GM12878 (cell line): ENCODE data around the gene ACACA. TPM values are rescaled to one million over a fixed set of nuclear protein-coding genes. Genes with fewer than 3 reads are reported as not detected.
A peak's percentile ranks its signal among the peaks of the same experiment; 100 is the strongest.

Source experiments
- ATAC-seq: fragments of 200-7000 bp; cut with Tn5 transposase; 3 replicates; pipeline ENCODE4 v1.9.1; 2020; ENCODE audit warnings: mild to moderate bottlenecking, moderate library complexity
- BruUV-seq: library from RNA; stranded (reverse); fragments of 400-500 nt; replicated peaks from 2 replicates; lab custom pipeline; 2021; lab: Mats Ljungman, UMichigan
- CTCF ChIA-PET: fragments of 300-600 bp; sonication (Branson Sonifier 250); formaldehyde crosslinking; extraction: SDS; loops from one replicate; lab custom pipeline; 2021; ENCODE audit warnings: inconsistent platforms; lab: Yijun Ruan, JAX
- POLR2A ChIA-PET: fragments of 350-600 bp; formaldehyde crosslinking; extraction: SDS; loops from one replicate; lab custom pipeline; 2021; ENCODE audit warnings: inconsistent platforms; lab: Charles Lee
- RAD21 ChIA-PET: fragments of 300-600 bp; sonication (Branson Sonifier 250); formaldehyde crosslinking; loops from one replicate; lab custom pipeline; 2023; ENCODE audit warnings: antibody characterized with exemption; ENCODE audit not compliant: unreplicated experiment; lab: Charles Lee
- SMC1A ChIA-PET: fragments of 300-600 bp; sonication (Branson Sonifier 250); formaldehyde crosslinking; loops from one replicate; lab custom pipeline; 2023; ENCODE audit not compliant: unreplicated experiment, uncharacterized antibody; lab: Charles Lee
- DNase-seq: peaks from one replicate; pipeline ENCODE4 v3.0.0-alpha.2; 2011; ENCODE audit warnings: low read depth, low spot score
- FAIRE-seq: peaks from 3 replicates; lab custom pipeline; 2011; peaks lifted over from hg19 to GRCh38; lab: Jason Lieb, UNC
- H2AFZ ChIP-seq: 2 replicates; pipeline ENCODE4 v1.6.0; 2011; ENCODE audit warnings: low read depth, low read length, control low read depth; ENCODE audit not compliant: control insufficient read depth
- H3K27ac ChIP-seq: 2 replicates; pipeline ENCODE4 v1.5.1; 2011; ENCODE audit warnings: control low read depth; ENCODE audit not compliant: control insufficient read depth, insufficient read depth
- H3K27me3 ChIP-seq, 2 experiments: replicated peaks in 1 of 2; 2 replicates each; pipeline versions ENCODE4 v1.6.0 to v1.6.1; 2011; ENCODE audit warnings: low read length in 1 of 2; ENCODE audit not compliant: control insufficient read depth in 2 of 2, insufficient read depth in 2 of 2
- H3K36me3 ChIP-seq, 2 experiments: 2 replicates each; pipeline ENCODE4 v1.5.1; 2011; ENCODE audit warnings: low read length in 1 of 2; ENCODE audit not compliant: control insufficient read depth in 2 of 2, insufficient read depth in 2 of 2
- H3K4me1 ChIP-seq: 2 replicates; pipeline ENCODE4 v1.6.1; 2011; ENCODE audit warnings: mild to moderate bottlenecking, low read length, moderate library complexity, mixed read lengths; ENCODE audit not compliant: control insufficient read depth, insufficient read depth
- H3K4me2 ChIP-seq: 2 replicates; pipeline ENCODE4 v1.6.0; 2011; ENCODE audit warnings: control low read depth; ENCODE audit not compliant: control insufficient read depth, insufficient read depth
- H3K4me3 ChIP-seq: fragments of 200-600 bp; sonication (generic); 2 replicates; pipeline ENCODE4 v1.5.1; 2016
- H3K79me2 ChIP-seq: 2 replicates; pipeline ENCODE4 v1.6.0; 2011; ENCODE audit warnings: low read length; ENCODE audit not compliant: control insufficient read depth, insufficient read depth
- H3K9ac ChIP-seq: 2 replicates; pipeline ENCODE4 v1.8.0; 2011; ENCODE audit warnings: low read length, control low read depth, mixed read lengths; ENCODE audit not compliant: control insufficient read depth, insufficient read depth
- H3K9me3 ChIP-seq: replicated peaks from 3 replicates; pipeline ENCODE4 v1.5.1; 2011; ENCODE audit warnings: mild to moderate bottlenecking, low read length; ENCODE audit not compliant: control insufficient read depth, insufficient read depth
- H4K20me1 ChIP-seq: 2 replicates; pipeline ENCODE4 v1.6.0; 2011; ENCODE audit not compliant: control insufficient read depth, insufficient read depth
- CHD2 ChIP-seq: IDR thresholded peaks from 2 replicates; pipeline ENCODE4 v1.6.1; 2011; ENCODE audit warnings: low read depth, low read length, improper control_type of control experiment, borderline replicate concordance
- CHD4 ChIP-seq: fragments of 200-600 bp; sonication (generic); IDR thresholded peaks from 2 replicates; pipeline ENCODE4 v1.6.1; 2016; ENCODE audit warnings: mild to moderate bottlenecking
- CTCF ChIP-seq, 3 experiments: IDR thresholded peaks in 2 of 3; conservative IDR thresholded peaks in 1 of 3; 2 replicates each; pipeline ENCODE4 v1.5.1; 2011; ENCODE audit warnings: low read depth in 3 of 3, low read length in 3 of 3, mild to moderate bottlenecking in 3 of 3, control low read depth in 2 of 3, moderate library complexity in 2 of 3, inconsistent platforms in 1 of 3, mixed read lengths in 1 of 3; ENCODE audit not compliant: control insufficient read depth in 2 of 3, insufficient read depth in 1 of 3; ENCODE audit errors: extremely low read depth in 1 of 3
- FOS ChIP-seq: IDR thresholded peaks from 3 replicates; pipeline ENCODE4 v1.6.1; 2011; ENCODE audit warnings: borderline replicate concordance; ENCODE audit not compliant: insufficient read length; ENCODE audit errors: extremely low read depth
- MLLT1 ChIP-seq: fragments of 450-650 bp; IDR thresholded peaks from 2 replicates; pipeline ENCODE4 v1.6.1; 2016; ENCODE audit warnings: mild to moderate bottlenecking
- PKNOX1 ChIP-seq: fragments of 450-650 bp; IDR thresholded peaks from 2 replicates; pipeline ENCODE4 v1.6.1; 2016; ENCODE audit warnings: mild to moderate bottlenecking
- POU2F2 ChIP-seq: IDR thresholded peaks from 3 replicates; pipeline ENCODE4 v1.6.1; 2011; ENCODE audit warnings: low read depth, mild to moderate bottlenecking, low read length, borderline replicate concordance
- PRDM15 ChIP-seq: fragments of 450-650 bp; formaldehyde crosslinking; IDR thresholded peaks from 2 replicates; pipeline ENCODE4 v1.4.0; 2020; ENCODE audit warnings: mild to moderate bottlenecking, moderate library complexity
- SMC3 ChIP-seq: IDR thresholded peaks from 2 replicates; pipeline ENCODE4 v1.6.1; 2011; ENCODE audit warnings: low read length, improper control_type of control experiment, borderline replicate concordance
- SUPT20H ChIP-seq: IDR thresholded peaks from 2 replicates; pipeline ENCODE4 v1.6.1; 2011; ENCODE audit warnings: low read depth, mild to moderate bottlenecking, low read length, moderate library complexity, borderline replicate concordance; ENCODE audit not compliant: control insufficient read depth
- USF1 ChIP-seq: IDR thresholded peaks from 2 replicates; pipeline ENCODE4 v1.6.1; 2011; ENCODE audit warnings: borderline replicate concordance, low read depth, mild to moderate bottlenecking, moderate library complexity, mixed read lengths, low read length; ENCODE audit not compliant: insufficient read depth; ENCODE audit errors: extremely low read length
- ZBED1 ChIP-seq: IDR thresholded peaks from 2 replicates; pipeline ENCODE4 v1.6.1; 2016; ENCODE audit warnings: borderline replicate concordance
- WGBS: methylation state at CpG from one replicate; pipeline ENCODE4 v1.1.6; 2016; ENCODE audit warnings: low lambda C conversion rate; ENCODE audit not compliant: insufficient replicate concordance, insufficient coverage; ENCODE audit errors: missing lambda C conversion rate; 5-methylcytosine and 5-hydroxymethylcytosine counted together
- in situ Hi-C: fragments of 300-500 bp; cut with MboI; formaldehyde crosslinking; loops from 9 replicates; pipeline ENCODE4 v1.14.3; 2018; ENCODE audit warnings: mixed read lengths
- intact Hi-C: fragments of 100-400 bp; cut with micrococcal nuclease; formaldehyde crosslinking; loops from one replicate; pipeline ENCODE4 v1.14.2; 2022; ENCODE audit not compliant: unreplicated experiment
- polyA plus RNA-seq, 11 experiments: library from polyadenylated mRNA; depleted of rRNA in 4 of 11; unstranded in 6 of 11; stranded (reverse) in 5 of 11; fragments of >200 nt; fragmentation: Nextera tagmentation in 4 of 11; fragmentation: Illumina TruSeq in 1 of 11; extraction: Ambion mirVana in 4 of 11; extraction: Trizol in 1 of 11; gene quantifications; 1 replicate in 1 of 11; 2 replicates in 10 of 11; pipeline versions ENCODE4 v1.2.1 to v1.2.3, GENCODE V29; 2011 to 2016; ENCODE audit warnings: inconsistent platforms in 2 of 11, missing spikeins in 2 of 11, low read depth in 1 of 11
- total RNA-seq, 4 experiments: library from RNA; depleted of rRNA in 3 of 4; stranded (reverse); fragments of >200 nt in 3 of 4; fragmentation: Illumina TruSeq in 1 of 4; extraction: Trizol in 1 of 4; gene quantifications; 2 replicates each; pipeline versions ENCODE4 v1.2.1 to v1.2.3, GENCODE V29; 2013 to 2021

ACACA gene
- total and polyA plus RNA-seq, 10 of the 15 experiments (the other 5 are each of a cell fraction or from before 2014, with no cell fraction given), result 12.9 to 74.2 (median 32.0) TPM

GRCh38 chr17:37047631-37048104 is 359.0 kb downstream of the ACACA start:
- no peaks in the 10 kb centered on the region for H3K79me2 ChIP-seq
- H3K27me3 ChIP-seq, result no peaks in the 10 kb centered on the region
- no peak overlapping the region for H2AFZ ChIP-seq
- CTCF ChIA-PET, result interaction anchor here (0.6 to 7.0 kb wide), 59 partner anchors 9 to 562 kb away, joined by 3 to 76 read pairs (median 4); partner anchors contain the start of genes AATF and MRM1
- 4% methylated on average over 9 of the region's 9 CpGs for WGBS
- intact Hi-C loops (loop anchor here (1.0 kb wide), 1 partner anchor 418 kb away; no protein-coding TSS in a partner anchor), in situ Hi-C loops (no loop called here)
- BruUV-seq, result no TSS peak
- ATAC-seq, result peak; percentile 95
- no peak overlapping the region for H3K9ac ChIP-seq
- SMC1A ChIA-PET, result interaction anchor here (0.7 to 2.8 kb wide), 18 partner anchors 9 to 445 kb away, joined by 3 to 29 read pairs (median 4); partner anchors contain the start of gene MRM1
- peaks cover 12 to 20% of the 10 kb centered on the region in 2 experiments; a peak in 3 of 4 replicates for H3K36me3 ChIP-seq
- no peak overlapping the region for H3K4me3 ChIP-seq
- RAD21 ChIA-PET, result interaction anchor here (0.6 to 4.8 kb wide), 12 partner anchors 10 to 517 kb away, joined by 3 to 34 read pairs (median 4); partner anchors contain the start of gene MRM1
- no peaks in the 10 kb centered on the region for H3K9me3 ChIP-seq
- no peaks in the 10 kb centered on the region for H3K4me1 ChIP-seq
- POLR2A ChIA-PET, result interaction anchor here (0.6 to 1.3 kb wide), 3 partner anchors 8 to 446 kb away, joined by 3 to 5 read pairs (median 3); partner anchors contain the start of gene MRM1
- no peaks in the 10 kb centered on the region; the same call in 1 of the 2 replicates for H4K20me1 ChIP-seq
- no peak for FAIRE-seq
- no peak overlapping the region for H3K4me2 ChIP-seq
- no peak overlapping the region for H3K27ac ChIP-seq
- DNase-seq, result peak; percentile 17
- TF ChIP-seq FOS (no peak), MLLT1 (peak; percentile 65; the same call in 1 of the 2 replicates), SMC3 (peak; percentile 88), PKNOX1 (peak; percentile 52; the same call in 1 of the 2 replicates), CHD2 (no peak), SUPT20H (no peak), ZBED1 (no peak), USF1 (no peak), PRDM15 (no peak), CHD4 (no peak), POU2F2 (peak; percentile 35; the same call in 1 of the 3 replicates), CTCF (IDR thresholded peaks at IDR 0.05 in 2 of 3, conservative IDR thresholded peaks at IDR 0.05 in 1 of 3; ENCODE audit: control insufficient read depth in 2 of 3, extremely low read depth in 1 of 3, insufficient read depth in 1 of 3, low read depth in 3 of 3, low read length in 3 of 3) (peak; percentile 83 to 88 (median 85))
